Measurements from ENCODE around the gene TBC1D22A.
A peak's percentile ranks its signal among the peaks of the same experiment; 100 is the strongest.
"Not testable (repeated sequence)": the region's sequence is repeated elsewhere in the genome, so short reads cannot be mapped to it uniquely, and the experiment has no call there.

Gene TBC1D22A

DNA sequence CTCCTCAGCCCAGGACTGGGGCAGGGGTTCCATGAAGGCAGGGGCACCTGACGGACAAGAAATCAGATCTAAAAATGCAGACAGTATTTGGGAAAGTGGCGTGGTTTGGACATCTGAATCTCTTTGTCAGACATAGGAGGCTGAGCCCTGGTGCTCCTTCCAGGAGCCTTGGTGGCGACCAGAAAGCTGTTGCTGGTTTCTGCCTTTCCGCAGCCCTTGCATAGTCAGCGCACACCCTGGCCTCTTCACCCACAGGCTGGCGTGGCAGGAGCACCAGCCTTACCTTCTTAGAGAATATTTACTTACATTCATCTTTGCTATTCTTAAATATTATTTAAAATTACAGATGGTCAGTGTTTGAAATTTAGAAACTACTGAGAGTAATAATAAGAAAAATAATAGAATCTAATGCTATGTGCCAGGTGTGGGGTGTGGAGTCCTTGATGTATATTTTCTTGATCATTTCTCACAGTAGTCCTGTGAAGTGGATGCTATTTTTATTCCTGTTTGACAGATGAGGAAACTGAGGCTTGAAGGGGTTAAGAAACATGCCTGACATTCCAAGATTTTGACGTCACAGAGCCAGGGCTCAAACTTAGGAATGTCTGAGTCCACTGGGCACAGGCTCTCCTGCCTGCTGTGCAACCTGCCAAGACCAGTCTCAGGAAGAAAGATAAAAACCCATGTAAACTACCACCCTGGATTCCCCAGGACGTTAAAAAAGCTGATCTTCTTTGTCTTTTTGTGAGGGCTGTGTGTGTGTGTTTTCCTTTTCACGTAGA, 51.6 kb downstream of the TBC1D22A start:
- no peak for DNase-seq

DNA sequence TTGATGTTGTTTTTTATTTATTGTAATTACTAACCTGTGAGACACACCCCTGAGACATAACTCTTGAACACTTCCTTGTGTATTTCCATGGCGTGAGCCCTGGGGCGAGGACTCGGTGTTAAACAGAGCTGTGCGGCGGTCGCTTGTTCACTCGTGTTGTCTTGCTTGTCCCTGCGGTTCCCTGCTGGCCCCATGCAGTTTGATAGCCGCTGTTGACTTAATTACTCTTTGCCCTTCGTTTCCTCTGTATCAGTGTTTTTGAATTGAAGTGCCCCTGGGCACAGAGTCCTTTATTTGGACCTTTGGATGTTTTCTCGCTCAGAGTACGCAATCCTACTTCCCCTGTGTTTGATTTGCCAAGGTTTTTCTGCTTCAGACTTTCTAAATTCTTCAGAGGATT, 52.7 kb downstream of the TBC1D22A start:
- no peak for DNase-seq

DNA sequence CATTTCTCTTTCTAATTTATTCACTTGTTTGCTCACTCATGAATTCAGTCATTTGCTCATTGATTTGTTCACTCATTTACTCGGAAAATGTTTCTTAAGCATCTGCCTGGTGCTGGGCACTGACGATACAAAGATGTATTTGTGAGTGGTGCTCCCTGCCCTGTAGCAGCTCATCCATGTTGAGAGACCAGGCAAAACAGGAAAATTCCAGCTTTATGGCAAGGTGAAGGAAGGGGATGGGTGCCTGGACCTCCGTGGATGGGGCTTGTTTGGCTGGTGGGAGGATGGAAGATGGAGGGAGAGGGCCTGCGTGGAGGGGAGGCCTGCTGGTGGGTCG, 53.1 kb downstream of the TBC1D22A start:
- no peak for DNase-seq

DNA sequence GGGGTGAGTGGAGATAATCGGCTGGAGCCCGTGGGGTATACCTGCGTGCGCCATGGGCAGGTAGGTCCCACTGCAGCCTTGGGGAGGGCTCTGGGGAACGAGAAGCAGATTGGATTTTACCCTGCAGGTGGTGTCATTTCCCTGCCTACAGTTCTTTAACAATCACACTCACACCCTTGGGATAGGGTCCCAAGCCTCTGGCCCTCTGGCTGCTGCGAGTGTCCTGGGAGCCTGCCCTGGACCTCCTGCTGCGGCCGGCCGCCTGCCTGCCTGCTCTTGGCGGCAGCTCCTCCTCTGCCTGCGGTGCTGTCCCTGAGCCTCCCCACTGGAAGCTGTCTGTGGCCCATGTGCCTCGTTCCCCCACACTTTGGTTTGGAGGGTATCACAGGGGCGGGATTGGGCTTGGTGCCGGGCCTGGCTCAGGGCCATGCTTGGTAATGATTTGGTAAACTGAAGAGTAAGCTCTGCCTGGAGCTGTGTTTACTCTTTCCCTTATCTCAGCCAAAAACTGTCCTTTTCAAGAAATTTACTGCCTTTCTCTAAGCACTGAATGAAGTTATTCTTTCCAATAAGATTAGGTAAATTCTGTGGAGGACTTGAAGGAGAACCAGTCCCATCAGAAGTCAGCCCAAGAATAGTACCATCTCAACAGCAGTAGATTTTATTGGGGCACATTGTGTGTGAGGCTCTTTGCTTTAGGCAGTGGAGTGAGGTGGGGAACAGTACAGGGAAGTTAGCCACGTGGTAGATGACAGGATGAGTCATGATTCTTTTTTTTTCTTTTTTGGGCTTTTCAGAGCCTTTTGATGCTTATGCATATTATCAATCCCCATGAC, 53.7 kb downstream of the TBC1D22A start:
- DNase-seq, result peak; percentile 68 to 84 (median 80)

DNA sequence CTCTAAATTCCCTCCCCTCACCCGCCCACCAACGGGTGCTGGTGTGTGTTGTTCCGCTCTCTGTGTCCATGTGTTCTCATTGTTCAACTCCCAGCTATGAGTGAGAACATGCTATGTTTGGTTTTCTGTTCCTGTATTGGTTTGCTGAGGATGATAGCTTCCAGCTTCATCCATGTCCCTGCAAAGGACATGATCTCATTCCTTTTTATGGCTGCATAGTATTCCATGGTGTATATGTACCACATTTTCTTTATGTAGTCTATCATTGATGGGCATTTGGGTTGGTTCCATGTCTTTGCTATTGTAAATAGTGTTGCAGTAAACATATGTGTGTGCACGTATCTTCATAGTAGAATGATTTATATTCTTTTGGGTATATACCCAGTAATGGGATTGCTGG, 54.9 kb downstream of the TBC1D22A start:
- not testable (repeated sequence) for DNase-seq

DNA sequence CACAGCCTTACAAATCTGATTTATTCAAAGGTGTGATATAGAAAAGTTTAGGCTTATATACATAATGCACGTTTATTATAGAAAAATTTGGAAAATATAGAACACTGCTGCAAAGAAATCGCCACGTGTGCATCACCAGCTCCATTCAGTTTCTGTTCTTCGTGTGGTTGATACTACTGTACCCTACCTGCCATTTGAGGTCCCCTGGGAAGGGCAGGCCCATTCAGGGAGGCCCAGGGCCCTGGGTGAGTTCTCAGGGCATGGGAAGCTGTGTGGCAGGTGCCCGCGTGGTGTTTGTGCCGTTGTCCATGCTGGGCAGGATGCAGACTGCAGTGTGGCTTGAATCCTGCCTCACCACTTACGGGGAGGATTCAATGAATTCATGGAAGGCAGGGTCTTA, 60.8 kb downstream of the TBC1D22A start:
- no peak for DNase-seq

DNA sequence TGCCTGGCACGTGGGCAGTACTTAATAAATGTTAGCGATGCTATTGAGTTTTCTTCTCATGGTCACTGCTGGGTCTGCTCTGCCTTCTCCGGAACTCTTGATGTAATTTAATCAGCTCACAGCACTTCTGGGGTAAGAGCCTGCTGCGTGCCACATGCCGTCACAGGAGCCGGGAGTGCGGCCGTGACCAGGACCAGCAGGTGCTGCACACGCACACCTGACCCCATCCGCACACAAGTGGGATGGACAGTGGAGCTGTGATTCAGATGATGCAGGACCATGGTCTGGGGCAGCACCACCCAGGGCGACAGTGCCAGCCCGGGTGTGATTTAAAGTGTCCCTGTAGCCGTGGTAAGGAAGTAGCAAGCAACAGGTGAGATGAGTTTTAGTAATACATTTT, 61.2 kb downstream of the TBC1D22A start:
- no peak for DNase-seq

DNA sequence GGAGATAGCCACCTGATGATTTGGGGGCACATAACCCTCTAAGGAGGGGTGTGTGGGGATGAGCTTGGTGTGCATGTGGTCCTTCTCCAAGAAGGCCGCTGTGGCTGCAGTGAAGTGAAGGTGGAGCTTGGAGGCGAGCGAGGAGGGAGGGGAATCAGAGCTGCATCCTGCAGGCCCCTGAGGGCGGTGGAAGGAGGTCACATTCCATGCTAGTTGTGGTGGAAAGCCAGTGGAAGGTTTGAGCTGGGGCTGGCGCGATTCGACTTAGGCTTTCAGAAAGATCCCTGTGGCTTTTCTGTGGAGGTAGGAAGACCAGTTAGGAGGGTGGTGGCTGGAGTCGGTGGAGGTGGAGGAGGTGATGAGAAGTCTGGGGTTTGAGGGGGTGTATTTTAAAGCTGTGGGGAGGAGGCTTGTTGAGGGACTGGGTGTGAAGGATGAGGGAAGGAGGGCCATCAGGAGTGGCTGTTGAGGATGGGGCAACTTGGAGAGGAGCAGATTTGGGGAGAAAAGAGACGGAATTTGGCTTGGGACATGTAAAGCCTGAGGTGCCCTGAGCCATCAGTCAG, 62.0 kb downstream of the TBC1D22A start:
- DNase-seq, result no peak

DNA sequence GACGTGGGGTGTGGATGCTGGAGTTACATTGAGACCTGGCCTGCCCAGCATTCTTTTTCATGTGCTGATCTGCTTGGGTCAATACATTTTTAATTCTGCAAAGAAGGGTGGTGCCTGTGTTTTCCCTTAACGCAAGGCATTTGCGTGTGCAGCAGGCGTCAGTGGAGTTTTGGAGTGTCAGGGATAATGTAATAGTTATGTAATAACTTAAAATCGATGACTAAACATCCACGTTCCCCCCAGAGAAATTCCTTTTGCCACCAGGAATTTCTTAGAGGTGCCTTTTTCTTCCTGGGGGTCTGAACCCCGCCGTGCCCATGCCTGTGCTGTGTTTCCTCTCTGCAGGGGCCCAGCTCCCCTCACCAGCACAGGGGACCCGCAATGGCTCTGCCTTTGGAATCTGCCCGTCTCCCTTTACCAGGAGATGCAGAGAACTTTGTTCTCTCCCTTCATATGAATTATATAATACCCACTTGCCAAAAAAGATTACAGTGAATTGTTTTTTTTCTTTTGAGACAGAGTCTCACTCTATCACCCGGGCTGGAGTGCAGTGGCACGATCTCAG, 62.6 kb downstream of the TBC1D22A start:
- no peak for DNase-seq

DNA sequence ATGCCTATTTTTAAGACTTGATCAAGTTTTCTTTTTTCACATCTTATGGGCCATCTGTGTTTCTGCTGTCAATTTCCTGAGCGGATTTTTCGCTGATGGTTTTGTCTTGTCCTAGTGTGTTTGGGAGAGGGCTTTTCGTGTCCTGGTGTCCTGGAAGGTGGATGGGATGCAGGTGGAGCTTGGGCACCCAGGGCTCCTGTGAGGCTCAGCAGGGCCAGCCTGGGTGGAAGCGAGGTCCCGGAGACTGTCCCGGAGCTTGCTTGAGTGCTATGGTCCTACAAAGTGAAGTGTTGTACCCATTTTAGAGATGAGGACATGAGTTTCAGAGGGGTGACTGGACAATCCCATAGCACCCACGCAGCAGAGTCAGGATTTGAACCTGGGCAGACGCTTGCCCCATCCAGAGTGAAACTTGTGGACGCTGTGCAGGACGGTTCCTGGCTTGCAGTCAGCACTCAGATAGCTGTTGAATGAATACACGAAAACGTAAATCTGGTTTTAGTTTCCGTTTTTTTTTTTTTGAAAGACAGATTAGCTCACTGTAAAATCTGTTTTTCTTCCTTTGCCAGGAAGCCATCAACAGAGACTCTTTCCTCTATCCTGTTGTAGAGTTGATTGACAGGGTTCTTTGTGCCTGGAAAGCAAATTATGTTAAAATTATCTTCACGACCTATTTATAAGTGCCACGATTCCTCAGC, 64.1 kb downstream of the TBC1D22A start:
- no peak for DNase-seq

DNA sequence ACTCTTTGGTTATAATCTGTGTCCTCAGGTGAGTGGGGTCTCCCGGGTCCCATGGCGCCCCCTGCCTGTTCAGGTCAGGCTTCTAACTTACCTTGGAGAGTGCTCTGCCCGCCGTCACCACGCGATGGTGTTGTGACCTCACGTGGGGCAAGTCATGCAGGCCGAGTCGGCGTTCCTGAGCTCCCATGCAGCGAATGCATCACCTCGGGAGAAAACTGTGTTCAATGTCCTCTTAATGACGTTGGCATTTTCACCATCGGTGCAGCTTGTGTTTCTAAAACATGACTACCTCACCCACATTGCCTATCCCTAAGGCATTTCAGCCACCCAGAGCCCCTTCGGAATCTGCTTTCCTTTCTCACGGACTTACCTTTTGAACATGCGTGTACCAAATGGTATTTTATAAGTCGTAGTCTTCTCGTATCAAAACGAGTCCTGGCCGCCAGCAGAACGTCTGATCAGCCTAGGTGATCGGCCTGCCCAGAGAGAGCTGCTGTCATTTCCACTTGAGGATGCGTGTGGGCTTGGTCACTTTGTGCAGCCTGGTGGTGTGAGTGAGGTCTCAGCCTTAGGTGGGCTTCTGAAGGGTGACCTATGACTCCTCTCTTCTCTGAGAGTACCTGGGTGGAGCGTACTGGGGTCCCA, 64.8 kb downstream of the TBC1D22A start:
- DNase-seq, result no peak

DNA sequence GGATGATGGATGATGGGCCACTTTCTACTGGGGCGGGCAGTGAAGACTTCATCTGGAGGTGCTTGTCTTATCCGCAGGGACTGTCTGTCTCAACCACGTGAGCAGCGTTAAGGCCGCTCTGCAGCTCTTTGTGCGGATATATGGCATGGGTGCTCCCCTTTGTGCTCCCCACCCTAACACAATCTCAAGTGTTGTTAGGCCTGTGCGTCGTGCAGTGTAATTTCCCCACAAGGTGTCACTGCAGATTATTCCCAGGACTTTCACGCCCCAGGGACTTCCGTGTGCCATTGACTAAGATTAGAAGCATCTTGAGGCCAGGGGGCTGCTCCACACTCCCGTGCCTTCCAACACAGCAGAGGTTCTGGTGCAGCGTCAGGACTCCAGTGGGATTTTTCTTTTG, 65.3 kb downstream of the TBC1D22A start:
- DNase-seq, result no peak

DNA sequence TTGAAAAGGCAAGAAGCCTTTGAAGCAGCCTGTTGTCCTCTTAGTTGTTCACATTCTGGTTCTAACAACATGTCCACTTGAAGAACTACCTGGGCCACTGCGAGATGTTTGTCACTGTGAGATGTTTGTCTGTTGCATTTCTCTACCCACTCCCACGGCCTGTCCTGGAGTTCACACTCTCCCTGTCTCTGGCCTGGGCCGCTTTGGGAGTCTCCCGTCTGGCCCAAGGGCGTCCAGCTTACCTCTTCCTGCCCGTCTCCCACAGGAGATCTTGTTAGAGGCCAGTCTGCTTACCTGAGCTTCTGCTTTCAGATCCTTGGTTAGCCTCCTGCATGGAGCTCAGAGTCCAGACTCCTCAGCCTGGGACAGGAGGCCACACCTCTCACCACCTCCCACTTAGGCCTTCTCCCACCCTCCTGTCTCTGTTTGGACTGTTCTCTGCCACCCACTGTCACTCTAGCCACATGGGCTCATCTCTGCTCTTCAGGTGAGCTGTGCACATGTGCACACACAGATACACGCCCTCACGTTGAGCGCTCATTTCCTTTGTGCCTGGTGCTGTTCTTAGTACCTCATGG, 66.0 kb downstream of the TBC1D22A start:
- DNase-seq, result no peak

DNA sequence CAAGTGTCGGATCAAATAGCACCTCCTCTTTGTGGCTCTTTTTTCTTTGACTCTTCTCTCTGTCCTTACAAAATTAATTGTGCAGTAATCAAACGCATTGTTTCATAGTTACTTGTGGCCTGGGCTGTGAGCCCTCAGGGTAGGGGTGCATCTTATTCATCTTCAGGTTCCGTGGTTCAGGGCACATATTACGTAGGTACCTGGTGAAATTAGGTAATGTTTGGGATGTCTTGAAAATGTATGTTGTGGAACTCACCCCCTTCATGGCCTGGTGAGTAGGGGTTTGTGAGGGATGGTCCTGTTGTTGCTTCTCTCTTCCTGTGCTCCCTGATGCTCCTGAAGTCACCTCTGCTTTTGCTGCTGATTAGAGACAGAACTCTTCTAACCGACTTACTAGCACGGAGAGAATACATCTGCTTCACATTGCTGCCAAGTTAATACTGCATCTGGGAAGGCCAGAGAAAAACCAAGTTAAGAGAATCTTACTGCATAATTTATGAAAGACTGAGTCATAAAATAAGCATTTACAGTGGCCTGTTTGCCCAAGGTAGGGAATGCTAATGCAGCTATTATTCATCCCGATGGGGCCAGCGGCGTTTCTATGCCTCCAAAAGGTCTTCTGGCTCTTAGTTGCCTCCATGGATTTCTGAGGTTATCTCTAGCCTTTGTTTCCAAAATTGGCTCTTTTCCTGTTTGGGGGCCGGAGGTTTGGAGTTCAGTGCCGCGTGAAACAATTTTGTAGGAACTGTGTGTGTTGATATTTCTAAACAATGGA, 66.9 kb downstream of the TBC1D22A start:
- no peak for DNase-seq

DNA sequence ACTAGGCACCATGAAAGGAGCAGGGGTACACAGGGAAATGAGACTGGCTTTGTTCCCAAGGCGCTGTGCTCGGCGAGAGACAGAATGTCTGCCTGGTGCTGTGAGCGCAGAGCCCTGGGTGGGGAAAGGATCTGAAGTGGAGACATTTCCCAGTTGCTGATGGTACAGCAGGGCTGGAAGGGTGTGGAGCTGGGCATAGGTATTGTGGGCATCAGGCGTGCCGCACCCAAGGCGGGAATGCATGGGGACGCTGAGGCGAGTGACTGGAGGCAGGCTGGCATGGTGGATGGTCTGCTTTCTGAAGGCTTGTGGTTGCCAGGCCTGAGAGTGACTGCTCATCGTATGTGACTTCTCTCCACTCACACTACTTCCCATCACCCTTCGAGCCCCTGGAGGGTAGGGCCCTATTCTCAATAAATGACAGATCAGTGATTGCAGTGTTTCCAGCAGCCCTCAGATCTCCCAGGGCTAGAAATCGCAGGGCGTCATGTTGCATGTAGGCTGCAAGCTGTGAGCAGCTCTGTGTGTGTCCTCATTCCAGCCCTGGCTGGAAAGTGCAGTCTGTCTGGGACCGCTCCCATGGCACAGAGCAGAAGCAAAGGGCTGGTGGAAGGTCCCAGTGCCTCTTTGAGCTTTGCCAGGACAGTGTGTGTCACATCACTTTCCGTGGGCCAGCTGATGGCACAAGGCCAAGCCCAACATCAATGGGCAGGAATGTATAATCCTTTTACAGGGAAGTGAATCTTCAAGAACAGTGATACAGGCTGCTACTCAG, 67.7 kb downstream of the TBC1D22A start:
- peak; percentile 85 to 90 (median 87) for DNase-seq

DNA sequence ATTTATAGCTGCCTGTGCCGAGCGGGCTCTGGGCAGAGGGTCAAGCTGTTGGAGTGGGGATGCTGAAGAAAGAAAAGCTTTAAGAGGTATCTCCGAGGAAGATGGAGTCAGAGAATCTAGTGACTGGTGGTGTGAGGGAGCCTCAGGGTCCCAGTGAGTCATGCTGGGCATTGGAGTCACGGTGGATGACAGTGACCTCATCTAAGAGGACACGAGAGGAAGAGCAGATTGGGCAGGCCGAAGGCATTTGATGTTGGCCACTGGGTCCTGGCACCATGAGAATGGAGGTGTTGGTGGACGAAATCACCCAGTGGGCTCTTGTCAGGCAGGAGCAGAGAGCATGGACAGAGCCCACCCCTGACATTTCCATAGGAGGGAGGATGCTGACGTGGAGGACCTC, 68.4 kb downstream of the TBC1D22A start:
- DNase-seq, result peak; percentile 74 to 79 (median 77)

DNA sequence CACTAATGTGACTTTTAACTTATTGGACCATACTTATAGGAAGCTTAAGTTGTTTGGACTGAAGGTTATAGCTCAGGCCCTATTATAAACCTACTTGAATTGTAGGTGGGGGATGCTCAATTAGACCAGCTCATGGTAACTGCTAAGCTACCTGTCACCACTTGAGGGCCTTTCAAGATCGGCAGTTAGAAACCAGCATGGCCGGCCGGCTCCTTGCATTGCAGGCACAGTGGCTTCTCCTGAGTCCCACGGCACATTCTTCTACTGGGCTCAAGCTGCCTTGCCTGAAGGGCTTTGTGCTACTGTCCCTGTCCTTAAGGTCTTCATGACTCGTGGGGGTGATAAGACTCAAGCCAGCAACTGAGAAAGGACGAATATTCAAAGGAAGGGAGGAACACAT, 70.8 kb downstream of the TBC1D22A start:
- peak in 1 of 3 donors; percentile 33 for DNase-seq

DNA sequence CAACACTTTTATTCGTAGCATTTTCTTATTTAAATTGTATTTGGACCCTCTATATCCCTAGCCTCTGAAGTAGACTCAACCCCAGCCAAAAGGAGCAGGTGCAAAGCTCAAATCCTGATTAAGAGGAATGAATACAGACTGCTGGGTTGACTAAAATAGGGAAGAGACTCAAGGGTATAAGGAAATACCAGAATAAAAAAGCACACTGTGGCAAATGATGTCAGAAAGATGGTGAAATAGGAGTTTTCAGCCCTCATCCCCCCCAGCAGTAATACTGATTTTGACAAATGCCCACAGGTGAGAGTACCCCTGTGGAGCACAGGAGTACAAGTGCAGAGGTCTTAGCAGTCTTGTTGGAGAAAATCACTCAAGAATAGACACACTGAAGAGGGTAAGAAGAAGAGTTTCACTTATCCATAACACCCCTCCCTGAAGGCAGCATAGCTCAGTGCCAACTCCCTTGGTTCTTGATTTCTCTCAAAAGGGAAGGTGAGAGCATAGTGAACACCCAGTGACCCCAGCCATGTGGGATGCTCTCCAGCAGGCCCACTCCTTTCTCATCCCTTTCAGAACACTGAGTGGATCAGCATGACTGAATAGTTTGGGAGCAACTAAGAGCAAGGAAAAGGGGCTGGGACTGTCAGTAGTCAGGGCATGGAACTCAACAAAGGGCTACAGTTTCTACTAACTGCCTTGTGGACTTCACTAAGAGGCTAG, 71.7 kb downstream of the TBC1D22A start:
- peak; percentile 73 to 75 (median 74) for DNase-seq

DNA sequence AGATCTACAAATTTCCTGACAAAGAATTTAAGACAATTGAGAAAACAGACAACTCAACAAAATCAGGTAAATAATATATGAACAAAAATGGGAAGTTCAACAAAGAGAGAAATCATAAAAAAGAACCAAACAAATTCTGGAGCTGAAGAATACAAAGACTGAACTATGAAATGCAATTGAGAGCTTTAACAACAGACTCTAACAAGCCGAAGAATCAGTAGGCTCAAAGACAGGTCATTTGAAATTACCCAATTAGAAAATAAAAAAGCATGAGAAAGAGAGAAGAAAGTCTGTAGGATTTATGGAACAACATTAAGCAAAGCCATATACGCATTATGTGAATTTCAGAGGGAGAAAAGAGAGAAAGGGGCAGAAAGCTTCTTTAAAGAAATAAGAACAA, 72.8 kb downstream of the TBC1D22A start:
- DNase-seq, result no peak

DNA sequence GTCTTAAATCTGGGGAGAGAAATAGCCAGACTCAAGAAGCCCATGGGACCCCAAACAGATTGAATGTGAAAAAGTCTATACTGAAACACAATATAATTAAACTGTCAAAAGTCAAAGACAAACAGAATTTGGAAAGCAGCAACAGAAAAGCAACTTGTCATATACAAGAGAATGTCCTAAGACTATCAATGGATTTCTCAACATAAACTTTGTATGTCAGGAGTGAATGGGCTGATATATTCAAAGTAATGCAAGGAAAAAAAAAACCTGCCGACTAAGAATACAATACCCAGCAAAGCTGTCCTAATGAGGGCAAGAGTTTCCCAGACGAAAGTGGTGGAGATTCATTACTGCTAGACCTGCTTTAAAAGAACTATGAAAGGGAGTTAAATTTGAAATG, 73.2 kb downstream of the TBC1D22A start:
- no peak for DNase-seq
